ENCODE results near the gene NT5C2.

DNA sequence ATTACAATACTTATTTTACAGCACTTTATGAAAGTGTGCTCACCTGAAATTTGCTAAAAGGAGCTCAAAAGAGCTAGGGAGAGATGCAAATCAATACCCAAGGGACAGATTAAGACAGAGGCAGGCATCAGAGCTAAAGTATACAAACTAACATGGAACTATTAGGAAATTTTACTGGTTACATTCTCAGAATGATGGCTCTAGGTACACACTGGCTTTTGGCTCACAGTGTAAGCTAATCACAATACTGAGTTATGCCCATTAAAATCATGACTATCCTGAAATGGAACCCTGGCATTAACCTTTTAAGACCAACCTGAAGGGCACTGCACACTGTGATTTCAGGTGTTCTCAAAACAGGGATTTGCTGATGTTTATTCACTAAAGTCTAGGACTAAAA lies 98.1 kb downstream of the NT5C2 start:
- TF ChIP-seq, protein P1, sequence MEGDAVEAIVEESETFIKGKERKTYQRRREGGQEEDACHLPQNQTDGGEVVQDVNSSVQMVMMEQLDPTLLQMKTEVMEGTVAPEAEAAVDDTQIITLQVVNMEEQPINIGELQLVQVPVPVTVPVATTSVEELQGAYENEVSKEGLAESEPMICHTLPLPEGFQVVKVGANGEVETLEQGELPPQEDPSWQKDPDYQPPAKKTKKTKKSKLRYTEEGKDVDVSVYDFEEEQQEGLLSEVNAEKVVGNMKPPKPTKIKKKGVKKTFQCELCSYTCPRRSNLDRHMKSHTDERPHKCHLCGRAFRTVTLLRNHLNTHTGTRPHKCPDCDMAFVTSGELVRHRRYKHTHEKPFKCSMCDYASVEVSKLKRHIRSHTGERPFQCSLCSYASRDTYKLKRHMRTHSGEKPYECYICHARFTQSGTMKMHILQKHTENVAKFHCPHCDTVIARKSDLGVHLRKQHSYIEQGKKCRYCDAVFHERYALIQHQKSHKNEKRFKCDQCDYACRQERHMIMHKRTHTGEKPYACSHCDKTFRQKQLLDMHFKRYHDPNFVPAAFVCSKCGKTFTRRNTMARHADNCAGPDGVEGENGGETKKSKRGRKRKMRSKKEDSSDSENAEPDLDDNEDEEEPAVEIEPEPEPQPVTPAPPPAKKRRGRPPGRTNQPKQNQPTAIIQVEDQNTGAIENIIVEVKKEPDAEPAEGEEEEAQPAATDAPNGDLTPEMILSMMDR (IDR thresholded peaks at IDR 0.05; ENCODE audit: low read depth, low read length): no peak
- TF ChIP-seq, protein P2, sequence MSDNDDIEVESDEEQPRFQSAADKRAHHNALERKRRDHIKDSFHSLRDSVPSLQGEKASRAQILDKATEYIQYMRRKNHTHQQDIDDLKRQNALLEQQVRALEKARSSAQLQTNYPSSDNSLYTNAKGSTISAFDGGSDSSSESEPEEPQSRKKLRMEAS (IDR thresholded peaks at IDR 0.05; ENCODE audit: low read depth, low read length): no peak
- TF ChIP-seq POLR2A (IDR thresholded peaks at IDR 0.05; ENCODE audit: extremely low read depth, insufficient read length): no peak

Measured in NB4 (cell line).